Gastroesophageal sphincter (tissue), 4 donors: ENCODE data around the gene FAM131B. TPM values are rescaled to one million over a fixed set of nuclear protein-coding genes. Genes with fewer than 3 reads are reported as not detected.

Experiments
- ATAC-seq: fragments of 150-250 bp; one replicate; pipeline ENCODE4 v1.9.1; 2016; ENCODE audit warnings: mild to moderate bottlenecking, moderate library complexity
- H3K27ac ChIP-seq, 4 donors: fragments of 200-600 bp; sonication (generic) in 3 of 4; 1 replicate in 3 of 4; 2 replicates in 1 of 4; pipeline ENCODE4 v1.5.1; 2016 to 2019
- H3K27me3 ChIP-seq: fragments of 200-600 bp; sonication (generic); one replicate; pipeline ENCODE4 v1.5.1; 2019
- H3K36me3 ChIP-seq, 2 donors: fragments of 200-600 bp; sonication (generic); one replicate each; pipeline ENCODE4 v1.5.1; 2019; ENCODE audit warnings: control low read depth in 1 of 2
- H3K4me1 ChIP-seq, 3 donors: fragments of 200-600 bp; sonication (generic); 1 replicate in 2 of 3; 2 replicates in 1 of 3; pipeline ENCODE4 v1.5.1; 2016 to 2019; ENCODE audit warnings: control low read depth in 2 of 3
- H3K4me3 ChIP-seq, 2 donors: fragments of 200-600 bp; sonication (generic); one replicate each; pipeline ENCODE4 v1.5.1; 2019; ENCODE audit warnings: mild to moderate bottlenecking in 1 of 2, moderate library complexity in 1 of 2
- H3K9me3 ChIP-seq, 3 donors: fragments of 200-600 bp; sonication (generic); one replicate each; pipeline ENCODE4 v1.5.1; 2017 to 2019; ENCODE audit warnings: control low read depth in 2 of 3
- EP300 ChIP-seq: sonication (generic); formaldehyde crosslinking; IDR thresholded peaks from one replicate; pipeline ENCODE4 v1.6.1; 2017; ENCODE audit warnings: antibody characterized with exemption, mild to moderate bottlenecking
- POLR2A ChIP-seq, 2 donors: fragments of 450-650 bp; IDR thresholded peaks; one replicate each; pipeline ENCODE4 v1.6.1; 2017; ENCODE audit warnings: antibody characterized with exemption in 2 of 2, mild to moderate bottlenecking in 2 of 2, moderate library complexity in 1 of 2
- POLR2AphosphoS5 ChIP-seq: sonication (generic); formaldehyde crosslinking; IDR thresholded peaks from one replicate; pipeline ENCODE4 v1.6.1; 2017; ENCODE audit warnings: antibody characterized with exemption
- WGBS, 2 donors: methylation state at CpG; one replicate each; pipeline ENCODE4 v1.1.5; 2018; ENCODE audit warnings: low coverage in 1 of 2; 5-methylcytosine and 5-hydroxymethylcytosine counted together
- total RNA-seq, 4 donors: library from RNA; depleted of rRNA; stranded (reverse); fragments of >200 nt; gene quantifications; one replicate each; pipeline ENCODE4 v1.1.0, GENCODE V29; 2016
- TF ChIP-seq, protein P1 (sequence below), 4 experiments: fragments of 200-600 bp in 2 of 4; fragments of 450-650 bp in 2 of 4; sonication (generic) in 1 of 4; IDR thresholded peaks; one replicate each; pipeline ENCODE4 v1.5.1; 2017 to 2019; ENCODE audit warnings: antibody characterized with exemption in 4 of 4, mild to moderate bottlenecking in 2 of 4, moderate library complexity in 2 of 4

FAM131B gene
- total RNA-seq, 4 donors from 2014 or later: 0.31 to 2.4 (median 1.2) TPM

DNA sequence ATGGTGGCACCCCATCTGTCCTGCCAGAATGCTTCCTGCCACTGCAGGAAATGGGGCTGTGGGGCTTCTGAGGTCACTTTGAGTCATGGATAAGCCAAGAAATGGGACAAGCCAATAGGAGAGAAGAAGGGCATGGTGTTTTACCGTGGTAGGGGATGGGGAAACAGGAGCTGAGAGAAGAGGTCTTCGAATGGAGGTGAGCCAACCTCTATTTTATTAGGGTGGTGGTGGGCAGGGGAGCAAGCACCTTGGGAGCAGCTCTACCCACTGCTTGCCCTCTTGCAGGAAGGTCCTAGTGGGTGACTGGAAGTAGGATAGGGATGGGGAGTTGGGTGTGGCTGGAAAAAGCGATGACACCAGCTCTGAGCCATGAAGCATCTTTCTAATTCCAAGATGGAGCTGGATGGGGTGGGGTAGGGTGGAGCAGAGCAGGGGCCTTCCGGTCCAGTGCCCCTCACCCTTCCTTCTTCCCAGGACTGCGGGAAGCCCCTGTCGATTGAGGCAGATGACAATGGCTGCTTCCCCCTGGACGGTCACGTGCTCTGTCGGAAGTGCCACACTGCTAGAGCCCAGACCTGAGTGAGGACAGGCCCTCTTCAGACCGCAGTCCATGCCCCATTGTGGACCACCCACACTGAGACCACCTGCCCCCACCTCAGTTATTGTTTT lies 27.7 kb upstream of the FAM131B start:
- H3K27me3 ChIP-seq: no peaks in the 10 kb centered on the region
- peak overlapping the region in 3 of 4 donors; percentile 99 to 100 (median 99) for H3K27ac ChIP-seq
- no peak for ATAC-seq
- H3K4me3 ChIP-seq: no peak overlapping the region
- peaks cover 3 to 93% (median 64%) of the 10 kb centered on the region in 3 donors for H3K4me1 ChIP-seq
- TF ChIP-seq POLR2A (IDR thresholded peaks at IDR 0.05): no peak
- no peak for TF ChIP-seq POLR2AphosphoS5
- TF ChIP-seq EP300: no peak
- H3K9me3 ChIP-seq: no peaks in the 10 kb centered on the region
- H3K36me3 ChIP-seq: peaks cover 0 to 44% of the 10 kb centered on the region in 2 donors
- 64 to 67% methylated on average over 3 to 6 of the region's 10 CpGs for WGBS, 2 donors

DNA sequence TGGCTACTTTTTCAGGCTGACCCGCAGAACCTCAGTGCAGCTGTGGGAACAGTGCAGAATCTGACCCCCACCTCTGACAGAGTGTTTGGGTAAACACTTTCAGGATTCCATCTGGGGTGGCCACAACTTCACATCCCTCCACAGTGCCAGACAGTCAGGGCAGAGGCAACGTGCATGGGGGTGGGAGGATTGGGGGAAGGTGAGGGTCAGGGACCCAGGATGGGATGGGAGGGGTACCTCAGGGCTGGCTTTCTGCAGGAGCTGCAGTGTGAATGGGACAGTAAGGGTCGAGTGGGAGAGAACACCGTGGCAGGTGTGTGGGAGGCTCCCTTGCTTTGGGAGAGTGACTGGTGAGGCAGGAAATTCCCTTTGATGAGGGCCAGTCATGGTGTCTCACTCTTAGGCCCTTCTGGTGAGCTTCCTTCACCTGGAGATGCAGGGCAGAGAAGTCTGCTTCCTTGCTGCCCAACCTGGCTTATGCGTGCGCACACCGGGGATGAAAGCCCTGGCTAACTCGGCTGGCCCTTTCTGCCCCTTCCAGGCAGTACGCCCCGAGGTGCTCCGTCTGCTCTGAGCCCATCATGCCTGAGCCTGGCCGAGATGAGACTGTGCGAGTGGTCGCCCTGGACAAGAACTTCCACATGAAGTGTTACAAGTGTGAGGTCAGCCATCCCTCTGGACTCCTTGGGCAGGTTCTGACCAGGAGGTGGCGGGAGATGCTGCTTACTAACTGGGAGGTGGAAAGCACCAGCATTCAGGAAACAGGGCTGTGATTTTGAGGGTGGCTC lies 27.0 kb upstream of the FAM131B start:
- H3K9me3 ChIP-seq: no peaks in the 10 kb centered on the region
- no peak overlapping the region for H3K4me3 ChIP-seq
- H3K36me3 ChIP-seq: peaks cover 0 to 44% of the 10 kb centered on the region in 2 donors
- peak overlapping the region in 3 of 4 donors; percentile 99 to 100 (median 99) for H3K27ac ChIP-seq
- H3K27me3 ChIP-seq: no peaks in the 10 kb centered on the region
- 75% methylated on average over 2 of the region's 15 CpGs; no CpG with 5 or more reads in 1 of the 2 donors for WGBS, 2 donors
- peaks cover 3 to 93% (median 71%) of the 10 kb centered on the region in 3 donors for H3K4me1 ChIP-seq
- TF ChIP-seq EP300 (no peak), POLR2AphosphoS5 (no peak), POLR2A (IDR thresholded peaks at IDR 0.05) (no peak)
- TF ChIP-seq, protein P1, sequence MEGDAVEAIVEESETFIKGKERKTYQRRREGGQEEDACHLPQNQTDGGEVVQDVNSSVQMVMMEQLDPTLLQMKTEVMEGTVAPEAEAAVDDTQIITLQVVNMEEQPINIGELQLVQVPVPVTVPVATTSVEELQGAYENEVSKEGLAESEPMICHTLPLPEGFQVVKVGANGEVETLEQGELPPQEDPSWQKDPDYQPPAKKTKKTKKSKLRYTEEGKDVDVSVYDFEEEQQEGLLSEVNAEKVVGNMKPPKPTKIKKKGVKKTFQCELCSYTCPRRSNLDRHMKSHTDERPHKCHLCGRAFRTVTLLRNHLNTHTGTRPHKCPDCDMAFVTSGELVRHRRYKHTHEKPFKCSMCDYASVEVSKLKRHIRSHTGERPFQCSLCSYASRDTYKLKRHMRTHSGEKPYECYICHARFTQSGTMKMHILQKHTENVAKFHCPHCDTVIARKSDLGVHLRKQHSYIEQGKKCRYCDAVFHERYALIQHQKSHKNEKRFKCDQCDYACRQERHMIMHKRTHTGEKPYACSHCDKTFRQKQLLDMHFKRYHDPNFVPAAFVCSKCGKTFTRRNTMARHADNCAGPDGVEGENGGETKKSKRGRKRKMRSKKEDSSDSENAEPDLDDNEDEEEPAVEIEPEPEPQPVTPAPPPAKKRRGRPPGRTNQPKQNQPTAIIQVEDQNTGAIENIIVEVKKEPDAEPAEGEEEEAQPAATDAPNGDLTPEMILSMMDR (IDR thresholded peaks at IDR 0.05): no peak
- no peak for ATAC-seq

DNA sequence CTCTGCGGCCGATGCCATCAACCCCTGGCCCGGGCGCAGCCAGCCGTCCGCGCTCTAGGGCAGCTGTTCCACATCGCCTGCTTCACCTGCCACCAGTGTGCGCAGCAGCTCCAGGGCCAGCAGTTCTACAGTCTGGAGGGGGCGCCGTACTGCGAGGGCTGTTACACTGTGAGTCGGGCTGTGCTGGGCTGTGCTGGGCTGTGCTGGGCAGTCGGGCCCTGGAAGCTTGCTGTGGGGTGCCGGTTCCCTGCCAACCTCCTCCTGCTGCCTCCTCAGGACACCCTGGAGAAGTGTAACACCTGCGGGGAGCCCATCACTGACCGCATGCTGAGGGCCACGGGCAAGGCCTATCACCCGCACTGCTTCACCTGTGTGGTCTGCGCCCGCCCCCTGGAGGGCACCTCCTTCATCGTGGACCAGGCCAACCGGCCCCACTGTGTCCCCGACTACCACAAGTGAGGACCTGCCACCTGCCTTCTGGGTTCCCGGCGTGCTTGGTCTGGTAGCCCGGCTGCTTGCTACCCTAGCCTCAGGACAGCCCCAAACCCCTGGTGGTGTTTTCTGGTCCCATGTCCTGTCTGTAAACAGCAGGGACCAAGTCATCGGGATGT lies 26.1 kb upstream of the FAM131B start:
- no peaks in the 10 kb centered on the region for H3K27me3 ChIP-seq
- H3K4me3 ChIP-seq: no peak overlapping the region
- peaks cover 3 to 100% (median 80%) of the 10 kb centered on the region in 3 donors for H3K4me1 ChIP-seq
- 62% methylated on average over 7 of the region's 28 CpGs; no CpG with 5 or more reads in 1 of the 2 donors for WGBS, 2 donors
- no peaks in the 10 kb centered on the region for H3K9me3 ChIP-seq
- peaks cover 0 to 44% of the 10 kb centered on the region in 2 donors for H3K36me3 ChIP-seq
- TF ChIP-seq POLR2AphosphoS5: peak; percentile 14
- TF ChIP-seq, protein P1 (IDR thresholded peaks at IDR 0.05): no peak
- no peak for ATAC-seq
- H3K27ac ChIP-seq: peak overlapping the region; percentile 1 to 100 (median 99)

DNA sequence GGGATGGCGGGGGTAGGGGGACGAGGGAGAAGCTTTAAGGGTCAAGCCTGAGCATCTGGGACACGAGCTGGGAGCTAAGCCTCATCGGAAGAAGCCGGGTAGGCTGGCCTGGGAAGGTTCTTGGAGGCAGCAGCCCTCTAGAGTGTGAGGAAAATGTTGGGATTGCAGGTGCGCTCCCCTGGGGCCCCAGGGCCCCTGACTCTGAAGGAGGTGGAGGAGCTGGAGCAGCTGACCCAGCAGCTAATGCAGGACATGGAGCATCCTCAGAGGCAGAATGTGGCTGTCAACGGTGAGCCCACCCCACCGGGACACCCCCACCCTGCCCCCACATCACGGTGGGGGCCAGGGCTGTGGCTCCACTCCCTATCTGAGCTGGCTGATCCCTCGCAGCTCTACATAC lies 25.5 kb upstream of the FAM131B start:
- no peaks in the 10 kb centered on the region for H3K9me3 ChIP-seq
- H3K27ac ChIP-seq: peak overlapping the region in 3 of 4 donors; percentile 99 to 100 (median 99)
- H3K36me3 ChIP-seq: peaks cover 0 to 44% of the 10 kb centered on the region in 2 donors
- WGBS, 2 donors: 73% methylated on average over 2 of the region's 10 CpGs; no CpG with 5 or more reads in 1 of the 2 donors
- peaks cover 3 to 100% (median 80%) of the 10 kb centered on the region in 3 donors for H3K4me1 ChIP-seq
- no peak for ATAC-seq
- TF ChIP-seq POLR2AphosphoS5 (no peak), POLR2A (IDR thresholded peaks at IDR 0.05) (no peak)
- TF ChIP-seq, protein P1 (IDR thresholded peaks at IDR 0.05): no peak
- no peak overlapping the region for H3K4me3 ChIP-seq
- no peaks in the 10 kb centered on the region for H3K27me3 ChIP-seq
